Keratinocyte (primary cell): ENCODE data around the gene GARNL3. TPM values are rescaled to one million over a fixed set of nuclear protein-coding genes. Genes with fewer than 3 reads are reported as not detected.

ENCODE experiments used
- DNase-seq: peaks from one replicate; pipeline ENCODE4 v3.0.0-alpha.2; 2011; ENCODE audit warnings: low read depth, missing footprints, low spot score
- FAIRE-seq: peaks from 2 replicates; lab custom pipeline; 2011; peaks lifted over from hg19 to GRCh38; lab: Jason Lieb, UNC
- H2AFZ ChIP-seq: 2 replicates; pipeline ENCODE4 v1.6.0; 2012; ENCODE audit warnings: low read length, control low read depth, inconsistent platforms; ENCODE audit not compliant: control insufficient read depth
- H3K27ac ChIP-seq: 2 replicates; pipeline ENCODE4 v1.5.1; 2011; ENCODE audit warnings: low read length; ENCODE audit not compliant: control insufficient read depth, insufficient read depth
- H3K27me3 ChIP-seq: 3 replicates; pipeline ENCODE4 v1.6.0; 2011; ENCODE audit warnings: low read length; ENCODE audit not compliant: control insufficient read depth, insufficient read depth; ENCODE audit errors: extremely low read depth
- H3K36me3 ChIP-seq, 2 experiments: 2 replicates in 1 of 2; 3 replicates in 1 of 2; pipeline ENCODE4 v1.5.1; 2011; ENCODE audit warnings: low read length in 2 of 2, mild to moderate bottlenecking in 1 of 2; ENCODE audit not compliant: control insufficient read depth in 2 of 2, insufficient read depth in 2 of 2; ENCODE audit errors: extremely low read depth in 1 of 2
- H3K4me1 ChIP-seq: 3 replicates; pipeline ENCODE4 v1.5.1; 2011; ENCODE audit warnings: low read length; ENCODE audit not compliant: control insufficient read depth, insufficient read depth; ENCODE audit errors: extremely low read depth
- H3K4me2 ChIP-seq: 3 replicates; pipeline ENCODE4 v1.6.0; 2011; ENCODE audit warnings: low read depth, low read length; ENCODE audit not compliant: control insufficient read depth, insufficient read depth; ENCODE audit errors: extremely low read depth
- H3K4me3 ChIP-seq, 3 experiments: fragments of 200-600 bp in 1 of 3; sonication (generic) in 1 of 3; 2 replicates in 2 of 3; 3 replicates in 1 of 3; pipeline ENCODE4 v1.5.1; 2011 to 2016; ENCODE audit warnings: low read length in 3 of 3, mild to moderate bottlenecking in 3 of 3, control low read depth in 2 of 3, inconsistent platforms in 1 of 3, low read depth in 1 of 3, mixed read lengths in 1 of 3, mixed run types in 1 of 3, moderate library complexity in 1 of 3; ENCODE audit not compliant: control insufficient read depth in 2 of 3, insufficient read depth in 2 of 3; ENCODE audit errors: extremely low read depth in 1 of 3
- H3K79me2 ChIP-seq: 2 replicates; pipeline ENCODE4 v1.6.0; 2012; ENCODE audit warnings: low read length; ENCODE audit not compliant: control insufficient read depth, insufficient read depth
- H3K9ac ChIP-seq: 3 replicates; pipeline ENCODE4 v1.6.0; 2011; ENCODE audit warnings: low read length; ENCODE audit not compliant: control insufficient read depth, insufficient read depth; ENCODE audit errors: extremely low read depth
- H3K9me1 ChIP-seq: 3 replicates; pipeline ENCODE4 v1.6.0; 2011; ENCODE audit warnings: low read length; ENCODE audit not compliant: control insufficient read depth, insufficient read depth; ENCODE audit errors: extremely low read depth
- H3K9me3 ChIP-seq: 2 replicates; pipeline ENCODE4 v1.5.1; 2012; ENCODE audit warnings: low read depth, low read length; ENCODE audit not compliant: control insufficient read depth
- H4K20me1 ChIP-seq: 3 replicates; pipeline ENCODE4 v1.6.0; 2011; ENCODE audit warnings: low read length; ENCODE audit not compliant: control insufficient read depth, insufficient read depth; ENCODE audit errors: extremely low read depth
- EZH2 ChIP-seq: IDR thresholded peaks from one replicate; pipeline ENCODE4 v1.6.1; 2012; ENCODE audit warnings: inconsistent platforms, mild to moderate bottlenecking, low read length, moderate library complexity
- dilution Hi-C: fragments of 300-500 bp; cut with MboI; formaldehyde crosslinking; loops from one replicate; pipeline ENCODE4 v1.7.0; 2020; ENCODE audit warnings: low sequenced_read_pairs; ENCODE audit not compliant: extremely low pct_ligation_motif_present
- polyA plus RNA-seq, 5 experiments: library from polyadenylated mRNA; depleted of rRNA in 3 of 5; stranded (reverse) in 3 of 5; stranded (forward) in 1 of 5; unstranded in 1 of 5; fragments of >200 nt; gene quantifications; 1 replicate in 1 of 5; 2 replicates in 3 of 5; 3 replicates in 1 of 5; pipeline versions ENCODE4 v1.2.1 to v1.2.3, GENCODE V29; 2011 to 2012; ENCODE audit warnings: missing spikeins in 2 of 5, low read depth in 1 of 5, low replicate concordance in 1 of 5
- TF ChIP-seq, protein P1 (sequence below), 3 experiments: IDR thresholded peaks in 1 of 3; conservative IDR thresholded peaks in 1 of 3; optimal IDR thresholded peaks in 1 of 3; 2 replicates in 2 of 3; 3 replicates in 1 of 3; pipeline versions ENCODE3 to v1.5.1; 2011; ENCODE audit warnings: low read length in 3 of 3, mild to moderate bottlenecking in 3 of 3, moderate library complexity in 2 of 3, control low read depth in 1 of 3, inconsistent platforms in 1 of 3; ENCODE audit not compliant: insufficient read depth in 2 of 3; ENCODE audit errors: extremely low read depth in 1 of 3

The GARNL3 gene
- polyA plus RNA-seq, 1 donor (not counting 4 experiments of a cell fraction or from before 2014, with no cell fraction given), result 2.4 TPM

DNA sequence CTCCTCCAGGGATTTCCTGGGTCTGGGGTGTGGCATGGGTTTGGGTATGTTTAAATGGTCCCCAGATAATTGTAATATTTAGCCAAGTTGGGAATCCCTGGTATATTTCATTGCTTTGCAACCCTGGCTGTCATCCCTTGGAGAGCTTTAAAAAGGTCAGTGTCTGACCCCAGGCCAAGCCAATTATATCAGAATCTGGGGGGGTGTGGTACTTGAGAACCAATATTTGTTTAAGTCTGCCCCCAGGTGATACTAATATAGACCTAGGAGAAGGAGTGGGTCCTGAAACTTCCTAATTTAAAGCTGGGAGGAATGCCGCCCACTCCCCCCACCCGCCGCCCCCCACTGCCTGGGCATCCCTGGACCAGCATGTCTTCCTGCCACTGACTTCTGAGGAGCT lies 94.2 kb downstream of the GARNL3 start:
- Histone ChIP-seq H3K9me3 (no peaks in the 10 kb centered on the region), H3K9me1 (no peaks in the 10 kb centered on the region), H3K79me2 (no peaks in the 10 kb centered on the region), H2AFZ (no peak overlapping the region), H3K9ac (no peak overlapping the region), H3K27ac (no peak overlapping the region), H3K27me3 (no peaks in the 10 kb centered on the region), H3K36me3 (no peaks in the 10 kb centered on the region), H3K4me3 (no peak overlapping the region), H4K20me1 (no peaks in the 10 kb centered on the region), H3K4me2 (no peak overlapping the region), H3K4me1 (peaks cover 23% of the 10 kb centered on the region)
- DNase-seq (no peak), FAIRE-seq (no peak)
- TF ChIP-seq EZH2, result no peak
- TF ChIP-seq, protein P1, sequence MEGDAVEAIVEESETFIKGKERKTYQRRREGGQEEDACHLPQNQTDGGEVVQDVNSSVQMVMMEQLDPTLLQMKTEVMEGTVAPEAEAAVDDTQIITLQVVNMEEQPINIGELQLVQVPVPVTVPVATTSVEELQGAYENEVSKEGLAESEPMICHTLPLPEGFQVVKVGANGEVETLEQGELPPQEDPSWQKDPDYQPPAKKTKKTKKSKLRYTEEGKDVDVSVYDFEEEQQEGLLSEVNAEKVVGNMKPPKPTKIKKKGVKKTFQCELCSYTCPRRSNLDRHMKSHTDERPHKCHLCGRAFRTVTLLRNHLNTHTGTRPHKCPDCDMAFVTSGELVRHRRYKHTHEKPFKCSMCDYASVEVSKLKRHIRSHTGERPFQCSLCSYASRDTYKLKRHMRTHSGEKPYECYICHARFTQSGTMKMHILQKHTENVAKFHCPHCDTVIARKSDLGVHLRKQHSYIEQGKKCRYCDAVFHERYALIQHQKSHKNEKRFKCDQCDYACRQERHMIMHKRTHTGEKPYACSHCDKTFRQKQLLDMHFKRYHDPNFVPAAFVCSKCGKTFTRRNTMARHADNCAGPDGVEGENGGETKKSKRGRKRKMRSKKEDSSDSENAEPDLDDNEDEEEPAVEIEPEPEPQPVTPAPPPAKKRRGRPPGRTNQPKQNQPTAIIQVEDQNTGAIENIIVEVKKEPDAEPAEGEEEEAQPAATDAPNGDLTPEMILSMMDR (optimal IDR thresholded peaks at IDR 0.05 in 1 of 3, IDR thresholded peaks at IDR 0.05 in 1 of 3, conservative IDR thresholded peaks at IDR 0.05 in 1 of 3; ENCODE audit: extremely low read depth in 1 of 3, insufficient read depth in 2 of 3, low read length in 3 of 3), result no peak
- dilution Hi-C loops, result no loop called here

DNA sequence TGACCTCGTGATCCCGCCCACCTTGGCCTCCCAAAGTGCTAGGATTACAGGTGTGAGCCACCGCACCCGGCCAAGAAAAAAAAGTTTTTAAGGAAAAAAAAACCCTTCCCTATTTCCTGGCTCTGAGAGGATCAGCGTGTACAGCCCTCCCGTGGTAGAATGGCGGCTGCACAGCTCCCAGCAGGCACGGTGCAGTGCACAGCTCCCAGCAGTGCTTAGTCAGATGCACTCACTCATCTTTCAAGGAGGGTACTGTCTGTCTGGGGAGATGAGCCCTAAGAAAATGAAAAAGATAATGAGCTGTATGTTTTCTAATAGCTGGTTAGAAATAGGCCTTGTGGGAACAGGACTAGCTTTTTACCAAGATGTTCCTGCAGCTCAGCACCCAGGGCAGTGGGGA lies 95.7 kb downstream of the GARNL3 start:
- Histone ChIP-seq H3K9me3 (no peaks in the 10 kb centered on the region), H4K20me1 (no peaks in the 10 kb centered on the region), H3K27me3 (no peaks in the 10 kb centered on the region), H3K27ac (peak overlapping the region; percentile 84), H3K4me1 (peaks cover 23% of the 10 kb centered on the region), H2AFZ (peak overlapping the region; percentile 27), H3K36me3 (no peaks in the 10 kb centered on the region), H3K9me1 (no peaks in the 10 kb centered on the region), H3K79me2 (no peaks in the 10 kb centered on the region), H3K4me2 (peak overlapping the region; percentile 87), H3K9ac (peak overlapping the region; percentile 29), H3K4me3 (no peak overlapping the region)
- TF ChIP-seq, protein P1 (optimal IDR thresholded peaks at IDR 0.05 in 1 of 3, IDR thresholded peaks at IDR 0.05 in 1 of 3, conservative IDR thresholded peaks at IDR 0.05 in 1 of 3; ENCODE audit: extremely low read depth in 1 of 3, insufficient read depth in 2 of 3, low read length in 3 of 3), result peak; percentile 55 to 63 (median 58)
- no peak for TF ChIP-seq EZH2
- FAIRE-seq (no peak), DNase-seq (peak; percentile 15)
- dilution Hi-C loops, result no loop called here
